Cardiac atrium fibroblast (primary cell): Measurements from ENCODE around the gene ANAPC4. TPM values are rescaled to one million over a fixed set of nuclear protein-coding genes. Genes with fewer than 3 reads are reported as not detected.

Experiments used
- total RNA-seq: library from RNA; depleted of rRNA; stranded (reverse); fragments of >200 nt; gene quantifications from 2 replicates; pipeline ENCODE4 v1.2.3, GENCODE V29; 2015

The ANAPC4 gene
- 14.4 and 17.7 TPM in 2 replicates for total RNA-seq

GRCh38 chr4:25376754-25377571 lies at the start of gene ANAPC4:
Gene ANAPC4, plus strand, starts transcription at chr4:25377263. Its CDS starts 165 bp downstream, at chr4:25377428.

Other genes starting within 250 kb of the ANAPC4 start
- gene SEPSECS, start 216.8 kb upstream of the ANAPC4 start, total RNA-seq = 2.8 and 6.1 TPM in 2 replicates
- gene PI4K2B, start 143.2 kb upstream of the ANAPC4 start, total RNA-seq = 11.9 and 25.3 TPM in 2 replicates
- gene ZCCHC4, start 64.5 kb upstream of the ANAPC4 start, total RNA-seq = 3.6 and 5.2 TPM in 2 replicates